ENCODE data around the gene MAGI2.

DNA sequence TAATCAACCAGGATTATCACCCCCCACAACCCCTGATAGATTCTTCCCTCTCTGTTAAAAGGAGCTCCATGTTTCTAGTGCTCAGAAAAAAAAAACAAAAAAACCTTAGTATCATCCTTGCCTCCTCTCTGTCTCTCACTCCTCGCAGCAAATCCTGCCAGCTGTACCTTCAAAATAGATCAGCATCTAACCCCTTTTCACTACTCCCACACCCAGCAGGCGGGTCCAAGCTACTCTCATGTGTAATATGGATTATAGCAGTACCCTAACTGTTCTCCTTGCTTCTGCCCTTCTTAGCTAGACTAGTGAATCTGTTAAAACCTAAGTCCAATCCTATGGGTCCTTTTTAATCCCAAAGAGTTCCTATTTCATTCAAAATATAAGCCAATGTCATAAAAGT lies 667.4 kb downstream of the MAGI2 start:
- TF ChIP-seq CTCF (conservative IDR thresholded peaks at IDR 0.05; ENCODE audit: low read length) (no peak), EZH2phosphoT487 (IDR thresholded peaks at IDR 0.05; ENCODE audit: borderline replicate concordance) (no peak)

All from Loucy (cell line).